GM12875 (cell line): ENCODE results near the gene TMEM94.

Experiments
- H3K4me3 ChIP-seq: one replicate; pipeline ENCODE4 v1.5.1; 2011; ENCODE audit warnings: low read depth, low read length, control low read depth
- CTCF ChIP-seq: IDR thresholded peaks from 2 replicates; pipeline ENCODE4 v1.5.1; 2011; ENCODE audit warnings: low read depth, mild to moderate bottlenecking, control low read depth, inconsistent platforms, low read length, moderate library complexity, borderline replicate concordance; ENCODE audit not compliant: insufficient read depth

Gene TMEM94

GRCh38 chr17:75536366-75536765 lies 79.9 kb downstream of the TMEM94 start:
- TF ChIP-seq CTCF: no peak
- H3K4me3 ChIP-seq: no peak overlapping the region

DNA sequence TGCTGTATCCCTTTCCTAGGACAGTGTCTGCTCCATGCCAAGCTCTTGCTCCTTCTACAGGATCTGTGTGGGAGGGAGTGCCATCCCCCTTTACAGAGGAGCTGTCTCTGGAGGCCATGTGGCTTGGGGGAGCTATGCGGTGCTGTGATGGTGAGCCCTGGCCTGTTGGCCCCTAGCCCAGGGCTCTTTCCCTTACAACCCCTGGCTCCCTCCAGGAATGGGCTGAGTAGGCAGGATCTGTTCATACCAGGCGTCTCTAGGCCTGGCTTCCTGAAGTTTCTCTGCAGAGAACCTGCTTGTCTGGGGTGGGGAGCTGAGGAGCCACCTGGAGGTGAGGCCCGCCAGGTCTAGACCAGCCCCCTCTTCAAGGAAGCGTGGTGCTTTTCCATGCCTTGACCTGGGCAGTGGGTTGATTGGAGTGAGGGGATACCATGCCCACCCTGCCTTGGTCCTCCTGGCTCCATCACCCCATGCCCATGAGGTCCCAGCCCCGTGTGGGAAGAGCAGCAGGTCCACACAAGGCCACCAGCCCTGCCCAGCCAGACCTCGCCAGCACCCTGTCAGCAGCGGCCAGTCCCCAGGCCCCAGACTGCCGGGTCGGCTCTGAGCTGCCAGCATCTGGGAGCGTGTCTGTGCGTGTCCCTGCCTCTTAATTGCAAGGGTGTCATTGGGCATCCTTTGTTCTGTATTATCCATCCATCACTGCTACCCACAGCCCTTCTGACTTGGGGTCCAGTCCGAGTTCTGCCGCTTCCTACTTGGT lies 83.7 kb downstream of the TMEM94 start:
- no peak overlapping the region for H3K4me3 ChIP-seq
- no peak for TF ChIP-seq CTCF

GRCh38 chr17:75540923-75541503 lies 84.6 kb downstream of the TMEM94 start:
- no peak overlapping the region for H3K4me3 ChIP-seq
- TF ChIP-seq CTCF: no peak

- no peak overlapping the region for H3K4me3 ChIP-seq
- no peak for TF ChIP-seq CTCF
Measured at GRCh38 chr17:75542229-75542628, 85.8 kb downstream of the TMEM94 start.

DNA sequence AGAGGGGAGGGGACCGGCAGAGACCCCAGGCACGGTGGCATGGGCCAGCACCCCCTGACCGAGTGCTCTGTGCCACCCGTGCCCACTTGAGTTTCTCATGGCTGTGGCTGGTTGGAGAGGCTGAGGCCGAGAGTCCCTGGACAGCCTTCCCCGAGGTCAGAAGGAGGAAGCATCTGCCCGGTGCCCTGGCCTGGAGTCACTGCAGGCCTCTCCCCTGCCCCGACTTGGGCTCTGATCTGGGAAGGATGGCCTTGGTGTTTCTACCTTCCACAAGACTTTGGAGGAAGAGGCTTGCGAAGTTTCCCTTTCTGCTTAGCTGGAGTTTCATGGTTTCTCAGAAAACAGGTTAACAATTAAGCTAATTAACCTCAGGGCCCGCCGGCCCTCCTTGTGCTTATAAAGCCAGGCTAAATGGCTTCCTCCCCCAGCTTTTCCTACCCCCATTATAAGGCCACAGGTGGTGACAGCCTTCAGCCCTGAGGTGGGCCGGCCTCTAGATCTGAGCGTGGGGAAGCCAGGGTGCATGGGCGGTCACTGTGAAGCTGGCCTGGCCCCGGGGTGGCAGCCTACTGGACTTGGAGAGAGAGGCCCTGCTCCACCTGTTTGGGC lies 86.4 kb downstream of the TMEM94 start:
- TF ChIP-seq CTCF: no peak

DNA sequence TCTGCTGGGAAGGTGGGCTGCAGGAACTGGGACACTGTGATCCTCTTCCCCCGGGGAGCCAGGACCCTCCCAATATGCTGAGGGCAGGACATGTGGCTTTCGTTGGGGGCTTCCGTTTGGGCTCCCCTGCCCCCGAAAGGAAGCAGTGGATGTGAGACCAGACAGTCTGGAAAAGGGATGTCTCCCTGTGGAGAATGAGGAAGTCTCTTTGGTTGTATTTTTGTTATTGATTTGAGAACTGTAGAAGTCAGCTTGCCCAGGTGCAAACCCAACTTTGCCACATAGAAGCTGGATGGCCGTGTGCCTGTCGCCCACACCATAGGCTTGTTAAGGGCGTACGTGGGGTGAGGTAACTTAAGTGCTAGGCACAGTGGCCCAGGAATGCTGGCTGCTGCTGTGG lies 87.8 kb downstream of the TMEM94 start:
- no peak overlapping the region for H3K4me3 ChIP-seq
- TF ChIP-seq CTCF: no peak

More for the DNA sequence above, 86.4 kb downstream of the TMEM94 start:
- H3K4me3 ChIP-seq: no peak overlapping the region
